Effector memory CD8-positive, alpha-beta T cell (primary cell): ENCODE data around the gene RETN.

ENCODE experiments used
- ATAC-seq: fragments of 150-1000 bp; cut with Tn5 transposase; replicated peaks from 2 replicates; pipeline ENCODE4 v1.10.0; 2021; ENCODE audit warnings: mild to moderate bottlenecking, moderate library complexity
- DNase-seq, 3 experiments: peaks; one replicate each; pipeline ENCODE4 v3.0.0; 2021
- H3K27ac Mint-ChIP-seq, 2 donors: one replicate each; pipeline ENCODE4 v1.8.0; 2022; ENCODE audit warnings: mild to moderate bottlenecking in 2 of 2, mixed read lengths in 2 of 2, moderate library complexity in 2 of 2
- H3K27me3 Mint-ChIP-seq, 2 donors: one replicate each; pipeline ENCODE4 v1.8.0; 2022; ENCODE audit warnings: mixed read lengths in 2 of 2
- H3K36me3 Mint-ChIP-seq: one replicate; pipeline ENCODE4 v1.8.0; 2022; ENCODE audit warnings: mild to moderate bottlenecking, moderate library complexity, mixed read lengths; ENCODE audit not compliant: insufficient read depth
- H3K4me1 Mint-ChIP-seq, 2 donors: one replicate each; pipeline ENCODE4 v1.8.0; 2022; ENCODE audit warnings: low read depth in 2 of 2, mixed read lengths in 2 of 2
- H3K4me3 Mint-ChIP-seq, 2 donors: one replicate each; pipeline ENCODE4 v1.8.0; 2022; ENCODE audit warnings: mild to moderate bottlenecking in 2 of 2, mixed read lengths in 2 of 2, moderate library complexity in 2 of 2
- H3K9me3 Mint-ChIP-seq, 2 donors: one replicate each; pipeline ENCODE4 v1.8.0; 2022; ENCODE audit warnings: mixed read lengths in 2 of 2

RETN gene

DNA sequence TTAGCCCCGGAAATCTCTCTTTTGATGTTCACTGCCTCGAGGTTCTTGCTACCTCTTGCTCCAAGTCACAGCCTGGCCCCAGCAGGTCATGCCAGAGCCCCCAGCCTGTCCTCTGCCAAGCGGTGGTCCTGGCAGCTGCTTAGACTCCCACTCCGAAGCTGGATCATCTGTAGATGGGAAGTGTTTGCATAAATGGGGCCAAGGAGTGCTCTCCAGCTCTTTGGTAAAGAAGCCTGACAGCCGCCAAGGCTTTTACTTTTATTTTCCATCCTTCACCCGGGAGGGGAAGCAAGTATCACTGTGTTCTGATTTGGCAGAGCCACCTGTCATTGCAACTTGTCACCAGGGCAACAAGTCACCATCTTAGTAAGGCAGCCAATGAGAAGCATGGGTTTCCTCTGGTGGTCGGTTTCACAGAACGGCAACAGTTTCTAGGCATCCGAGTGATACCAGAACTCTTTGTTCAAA lies 10.6 kb upstream of the RETN start:
- Mint-ChIP-seq H3K4me3 (peak overlapping the region; percentile 53 to 56), H3K27me3 (peaks cover 0 to 9% of the 10 kb centered on the region in 2 donors), H3K27ac (peak overlapping the region in 1 of 2 donors; percentile 46), H3K4me1 (peaks cover 5 to 6% of the 10 kb centered on the region in 2 donors), H3K9me3 (no peaks in the 10 kb centered on the region), H3K36me3 (peaks cover 7% of the 10 kb centered on the region)
- no peak for DNase-seq
- ATAC-seq: peak; percentile 76

DNA sequence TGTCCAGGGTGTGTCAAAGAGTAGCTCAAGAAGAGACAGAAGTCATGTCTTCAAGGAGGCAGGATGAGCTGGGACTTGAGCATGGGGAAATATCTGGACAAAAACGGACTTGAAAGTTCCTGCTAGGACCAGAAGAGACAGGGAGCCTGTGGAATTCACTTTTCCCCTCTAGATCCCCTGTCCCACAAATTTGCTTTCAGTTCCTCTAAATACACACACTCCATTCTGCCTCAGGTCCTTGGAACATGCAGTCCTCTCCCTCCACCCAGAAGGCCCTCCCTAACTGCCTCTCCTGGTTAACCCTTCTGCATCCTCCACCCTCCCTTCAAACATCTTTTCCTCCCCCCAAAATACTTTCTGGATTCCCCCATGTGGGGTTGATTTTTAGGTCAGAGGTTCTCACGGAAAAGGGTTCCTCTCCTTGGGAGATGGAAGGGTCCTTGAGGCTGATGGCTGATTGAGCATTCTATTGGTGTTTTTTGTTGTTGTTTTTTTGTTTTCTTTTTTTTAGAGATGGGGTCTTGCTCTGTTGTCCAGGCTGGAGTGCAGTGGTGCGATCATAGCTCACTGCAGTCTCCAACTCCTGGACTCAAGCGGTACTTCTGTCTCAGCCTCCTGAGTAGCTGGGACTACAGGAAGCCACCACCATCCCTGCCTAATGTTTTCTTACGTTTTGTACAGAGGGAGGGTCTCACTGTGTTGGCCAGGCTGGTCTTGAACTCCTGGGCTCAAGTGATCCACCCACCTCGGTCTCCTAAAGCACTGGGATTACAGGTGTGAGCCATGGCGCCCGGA lies 6.9 kb upstream of the RETN start:
- ATAC-seq: no peak
- H3K9me3 Mint-ChIP-seq: no peaks in the 10 kb centered on the region
- H3K4me1 Mint-ChIP-seq: peaks cover 4 to 5% of the 10 kb centered on the region in 2 donors
- no peak overlapping the region for H3K27ac Mint-ChIP-seq
- no peak for DNase-seq
- H3K27me3 Mint-ChIP-seq: peaks cover 14 to 23% of the 10 kb centered on the region in 2 donors
- no peak overlapping the region for H3K4me3 Mint-ChIP-seq
- H3K36me3 Mint-ChIP-seq: peaks cover 2% of the 10 kb centered on the region

DNA sequence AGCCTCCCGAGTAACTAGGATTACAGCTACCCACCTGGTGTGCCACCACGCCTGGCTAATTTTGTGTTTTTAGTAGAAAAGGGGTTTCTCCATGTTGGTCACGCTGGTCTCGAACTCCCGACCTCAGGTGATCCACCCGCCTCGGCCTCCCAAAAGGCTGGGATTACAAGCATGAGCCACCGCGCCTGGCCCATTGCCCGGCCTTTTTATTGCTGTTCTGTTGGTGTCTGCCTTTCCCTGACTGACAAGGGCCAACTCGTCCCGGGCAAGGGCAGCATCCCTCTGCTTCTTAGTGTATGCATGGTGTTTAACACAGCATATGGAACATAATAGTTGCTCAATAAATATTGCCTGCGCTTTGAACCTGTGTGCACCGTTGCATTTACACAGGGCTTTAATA lies 6.2 kb upstream of the RETN start:
- Mint-ChIP-seq H3K27ac (no peak overlapping the region), H3K4me3 (no peak overlapping the region), H3K27me3 (peaks cover 18 to 27% of the 10 kb centered on the region in 2 donors), H3K9me3 (no peaks in the 10 kb centered on the region), H3K36me3 (peaks cover 9% of the 10 kb centered on the region), H3K4me1 (peaks cover 2 to 4% of the 10 kb centered on the region in 2 donors)
- DNase-seq (no peak), ATAC-seq (no peak)

DNA sequence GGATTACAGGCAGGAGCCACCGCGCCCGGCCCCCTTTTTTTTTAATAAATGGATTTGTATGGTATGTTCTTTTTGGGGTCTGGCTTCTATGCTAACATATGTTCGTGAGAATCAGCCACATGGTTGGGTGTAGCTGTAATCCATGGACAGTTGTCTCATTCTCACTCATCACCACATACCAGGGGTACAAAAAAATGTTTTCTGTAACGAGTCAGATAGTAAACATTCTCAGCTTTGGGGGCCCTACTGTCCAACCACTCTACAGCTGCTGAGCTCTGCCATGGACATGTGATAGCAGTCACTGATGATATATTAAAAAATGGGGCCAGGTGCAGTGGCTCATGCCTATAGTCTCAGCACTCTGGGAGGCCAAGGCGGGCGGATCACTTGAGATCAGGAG lies 5.1 kb upstream of the RETN start:
- Mint-ChIP-seq H3K27me3 (peaks cover 18 to 32% of the 10 kb centered on the region in 2 donors), H3K27ac (no peak overlapping the region), H3K9me3 (no peaks in the 10 kb centered on the region), H3K4me1 (no peaks in the 10 kb centered on the region), H3K4me3 (no peak overlapping the region), H3K36me3 (peaks cover 9% of the 10 kb centered on the region)
- ATAC-seq (no peak), DNase-seq (no peak)

DNA sequence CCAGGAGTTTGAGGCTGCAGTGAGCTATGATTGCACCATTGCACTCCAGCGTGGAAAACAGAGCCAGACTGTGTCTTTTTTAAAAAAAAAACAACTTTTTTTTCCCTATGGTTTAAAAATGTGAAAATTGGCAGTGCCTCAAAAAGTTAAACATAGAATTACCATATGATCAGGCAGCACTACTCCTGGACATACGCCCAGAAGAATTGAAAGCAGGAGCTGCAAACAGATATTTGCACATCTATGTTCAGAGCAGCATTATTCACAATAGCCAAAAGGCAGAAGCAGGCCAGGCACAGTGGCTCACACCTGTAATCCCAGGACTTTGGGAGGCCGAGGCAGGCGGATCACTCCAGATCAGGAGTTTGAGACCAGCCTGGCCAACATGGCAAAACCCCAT lies 3.8 kb upstream of the RETN start:
- Mint-ChIP-seq H3K36me3 (peaks cover 7% of the 10 kb centered on the region), H3K27me3 (peaks cover 27 to 45% of the 10 kb centered on the region in 2 donors), H3K4me1 (peaks cover under 1 to 3% of the 10 kb centered on the region in 2 donors), H3K9me3 (no peaks in the 10 kb centered on the region), H3K27ac (no peak overlapping the region), H3K4me3 (no peak overlapping the region)
- DNase-seq (no peak), ATAC-seq (no peak)

DNA sequence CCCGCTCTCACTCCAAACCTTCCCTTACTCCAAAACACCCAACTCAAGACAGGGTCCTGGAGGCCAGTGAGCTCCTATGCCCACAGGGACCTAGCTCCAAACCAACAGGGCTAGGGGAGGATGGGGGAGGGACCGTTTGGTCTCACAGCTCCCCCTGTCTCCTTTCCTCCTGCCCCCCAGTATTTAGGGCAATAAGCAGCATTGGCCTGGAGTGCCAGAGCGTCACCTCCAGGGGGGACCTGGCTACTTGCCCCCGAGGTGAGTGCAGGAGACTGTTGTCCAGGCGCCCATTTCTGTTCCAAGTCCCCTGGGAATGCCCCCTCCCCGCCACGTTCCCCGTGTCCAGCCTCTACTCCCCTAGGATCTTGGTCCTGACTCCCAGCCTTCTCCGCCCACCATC lies 792 bp downstream of the RETN start:
- Mint-ChIP-seq H3K9me3 (no peaks in the 10 kb centered on the region), H3K4me3 (no peak overlapping the region), H3K27me3 (peaks cover 64 to 81% of the 10 kb centered on the region in 2 donors), H3K27ac (no peak overlapping the region), H3K4me1 (peaks cover 5 to 11% of the 10 kb centered on the region in 2 donors), H3K36me3 (peaks cover 7% of the 10 kb centered on the region)
- DNase-seq: no peak
- ATAC-seq: no peak

DNA sequence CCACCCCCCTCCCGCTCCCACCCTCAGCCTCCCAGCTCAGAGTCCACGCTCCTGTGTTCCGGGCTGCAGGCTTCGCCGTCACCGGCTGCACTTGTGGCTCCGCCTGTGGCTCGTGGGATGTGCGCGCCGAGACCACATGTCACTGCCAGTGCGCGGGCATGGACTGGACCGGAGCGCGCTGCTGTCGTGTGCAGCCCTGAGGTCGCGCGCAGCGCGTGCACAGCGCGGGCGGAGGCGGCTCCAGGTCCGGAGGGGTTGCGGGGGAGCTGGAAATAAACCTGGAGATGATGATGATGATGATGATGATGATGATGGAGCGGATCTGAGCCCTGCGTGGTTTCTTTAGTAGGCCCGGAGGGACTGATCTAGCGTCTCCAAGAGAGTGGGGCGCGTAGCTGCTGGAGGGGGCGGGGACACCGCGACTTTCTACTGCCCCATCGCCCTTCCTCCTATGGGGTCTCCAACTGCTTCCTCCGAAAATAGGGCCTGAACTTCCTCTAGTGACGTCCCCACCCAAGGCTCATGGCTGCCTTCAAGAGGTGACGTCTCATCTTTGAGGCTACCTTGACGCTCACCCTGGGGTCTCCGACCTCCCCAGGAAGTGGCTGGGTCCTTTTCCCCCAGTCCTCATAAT lies 1.4 kb downstream of the RETN start:
- no peak overlapping the region for H3K27ac Mint-ChIP-seq
- peaks cover 64 to 81% of the 10 kb centered on the region in 2 donors for H3K27me3 Mint-ChIP-seq
- H3K4me3 Mint-ChIP-seq: peak overlapping the region in 1 of 2 donors; percentile 19
- no peaks in the 10 kb centered on the region for H3K9me3 Mint-ChIP-seq
- ATAC-seq (peak; percentile 72), DNase-seq (no peak)
- H3K4me1 Mint-ChIP-seq: peaks cover 5 to 11% of the 10 kb centered on the region in 2 donors
- peaks cover 7% of the 10 kb centered on the region for H3K36me3 Mint-ChIP-seq

DNA sequence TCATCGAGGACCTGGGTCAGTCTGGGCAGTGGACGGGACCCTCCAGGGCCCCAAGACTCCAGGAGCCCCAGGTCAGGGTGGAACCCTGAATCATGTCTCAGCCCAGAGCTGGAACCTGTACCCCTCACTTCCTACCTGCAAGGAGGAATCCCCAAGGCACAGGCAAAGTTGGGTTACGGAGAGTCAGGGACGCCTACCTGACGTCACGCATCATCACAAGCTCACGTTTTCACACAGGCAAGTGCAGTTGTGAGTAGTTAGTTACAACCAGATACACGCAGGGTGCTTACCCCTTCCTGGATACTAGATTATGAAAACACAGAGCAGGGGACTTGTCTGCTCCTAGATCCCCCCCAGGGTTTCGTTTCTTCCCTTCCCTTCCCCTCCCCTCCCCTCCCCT lies 1.9 kb downstream of the RETN start:
- Mint-ChIP-seq H3K27ac (peak overlapping the region in 1 of 2 donors; percentile 44), H3K4me3 (peak overlapping the region in 1 of 2 donors; percentile 19), H3K4me1 (peaks cover 5 to 11% of the 10 kb centered on the region in 2 donors), H3K36me3 (peaks cover 7% of the 10 kb centered on the region), H3K27me3 (peaks cover 62 to 85% of the 10 kb centered on the region in 2 donors), H3K9me3 (no peaks in the 10 kb centered on the region)
- DNase-seq (no peak), ATAC-seq (peak; percentile 26)

DNA sequence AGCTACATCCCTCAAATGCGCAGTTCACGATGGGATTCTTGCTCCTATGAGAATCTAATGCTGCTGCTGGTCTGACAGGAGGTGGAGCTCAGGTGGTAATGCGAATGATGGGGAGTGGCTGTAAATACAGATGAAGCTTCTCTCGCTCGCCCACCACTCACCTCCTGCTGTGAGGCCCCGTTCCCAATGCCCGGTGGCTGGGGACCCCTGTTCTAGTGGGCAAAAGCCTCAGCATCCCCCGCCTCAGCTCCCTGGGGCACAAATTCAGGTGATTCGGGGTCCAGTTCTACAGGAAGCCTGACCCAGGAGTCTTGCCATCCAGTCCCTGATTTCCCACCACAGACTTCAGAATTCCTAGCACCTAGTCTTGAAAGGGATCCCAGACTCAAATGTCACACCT lies 3.7 kb downstream of the RETN start:
- H3K27me3 Mint-ChIP-seq: peaks cover 66 to 86% of the 10 kb centered on the region in 2 donors
- H3K9me3 Mint-ChIP-seq: no peaks in the 10 kb centered on the region
- H3K4me3 Mint-ChIP-seq: no peak overlapping the region
- ATAC-seq (no peak), DNase-seq (no peak)
- no peak overlapping the region for H3K27ac Mint-ChIP-seq
- H3K4me1 Mint-ChIP-seq: peaks cover 5 to 19% of the 10 kb centered on the region in 2 donors
- H3K36me3 Mint-ChIP-seq: peaks cover 1% of the 10 kb centered on the region

DNA sequence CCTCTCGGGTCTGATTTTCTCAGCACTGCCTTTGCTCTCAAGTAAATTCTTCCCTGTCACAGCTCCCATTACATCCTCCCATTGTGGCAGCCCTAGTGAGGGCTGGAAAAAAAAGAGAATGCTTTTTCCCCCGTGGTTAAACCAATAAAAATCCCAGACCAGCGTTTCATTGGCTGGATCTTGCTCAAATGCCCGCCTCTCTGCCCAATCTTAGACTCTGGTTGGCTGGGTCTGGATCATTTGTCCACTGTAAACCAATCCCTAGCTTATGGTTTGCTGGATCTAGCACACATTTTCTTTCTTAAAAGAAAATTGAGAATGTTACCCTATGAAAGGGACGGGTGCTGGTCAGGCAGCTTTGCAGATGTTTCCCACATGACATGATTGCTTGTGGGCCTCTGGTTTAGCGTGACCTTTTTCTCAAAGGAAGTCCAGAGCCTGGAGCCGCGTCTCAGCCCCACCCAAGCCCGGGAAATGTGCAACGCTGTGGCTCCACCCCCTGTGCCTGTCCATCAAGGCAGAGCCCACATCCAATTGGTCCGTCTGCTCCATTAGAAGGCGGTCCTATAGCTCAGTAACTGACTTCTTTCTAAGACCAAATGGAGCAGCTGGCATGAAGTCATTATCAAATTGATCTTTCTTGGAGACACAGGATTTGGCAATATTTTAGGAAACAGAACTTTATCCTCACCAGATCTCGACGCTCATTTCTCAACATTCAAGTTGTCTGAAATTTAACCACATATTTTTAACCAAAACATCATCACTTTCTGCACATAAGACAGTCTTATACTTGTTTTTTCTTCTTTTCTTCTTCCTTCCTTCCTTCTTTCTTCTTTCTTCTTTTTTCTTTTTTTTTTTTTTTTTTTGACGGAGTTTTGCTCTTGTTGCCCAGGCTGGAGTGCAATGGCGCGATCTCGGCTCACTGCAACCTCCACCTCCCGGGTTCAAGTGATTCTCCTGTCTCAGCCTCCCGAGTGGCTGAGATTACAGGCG lies 5.5 kb downstream of the RETN start:
- ATAC-seq (no peak), DNase-seq (no peak)
- Mint-ChIP-seq H3K9me3 (no peaks in the 10 kb centered on the region), H3K36me3 (peaks cover 3% of the 10 kb centered on the region), H3K27me3 (peaks cover 74 to 93% of the 10 kb centered on the region in 2 donors), H3K4me3 (no peak overlapping the region), H3K4me1 (peaks cover 10 to 28% of the 10 kb centered on the region in 2 donors), H3K27ac (no peak overlapping the region)

DNA sequence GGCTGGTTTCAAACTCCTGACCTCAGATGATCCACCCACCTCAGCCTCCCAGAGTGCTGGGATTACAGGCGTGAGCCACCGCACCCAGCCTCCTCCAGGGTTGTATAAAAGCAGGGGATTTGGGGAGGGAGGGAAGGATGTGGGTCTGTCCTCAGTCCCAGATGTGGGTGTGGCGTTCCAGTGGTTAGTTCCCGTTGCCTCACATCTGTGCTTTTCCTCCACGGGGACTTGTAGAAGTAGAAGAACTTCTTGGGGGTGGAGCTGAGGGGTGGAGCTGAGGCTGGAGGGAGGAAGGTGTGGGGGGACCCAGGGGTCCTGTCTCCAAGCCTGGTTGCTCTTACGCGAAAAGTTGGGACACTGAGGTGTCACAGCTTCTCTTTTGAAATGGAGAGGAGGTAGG lies 7.5 kb downstream of the RETN start:
- Mint-ChIP-seq H3K36me3 (peaks cover 24% of the 10 kb centered on the region), H3K4me3 (peak overlapping the region in 1 of 2 donors; percentile 43), H3K27me3 (peaks cover 57 to 77% of the 10 kb centered on the region in 2 donors), H3K27ac (no peak overlapping the region), H3K4me1 (peaks cover 17 to 31% of the 10 kb centered on the region in 2 donors), H3K9me3 (no peaks in the 10 kb centered on the region)
- DNase-seq: no peak
- ATAC-seq: no peak

DNA sequence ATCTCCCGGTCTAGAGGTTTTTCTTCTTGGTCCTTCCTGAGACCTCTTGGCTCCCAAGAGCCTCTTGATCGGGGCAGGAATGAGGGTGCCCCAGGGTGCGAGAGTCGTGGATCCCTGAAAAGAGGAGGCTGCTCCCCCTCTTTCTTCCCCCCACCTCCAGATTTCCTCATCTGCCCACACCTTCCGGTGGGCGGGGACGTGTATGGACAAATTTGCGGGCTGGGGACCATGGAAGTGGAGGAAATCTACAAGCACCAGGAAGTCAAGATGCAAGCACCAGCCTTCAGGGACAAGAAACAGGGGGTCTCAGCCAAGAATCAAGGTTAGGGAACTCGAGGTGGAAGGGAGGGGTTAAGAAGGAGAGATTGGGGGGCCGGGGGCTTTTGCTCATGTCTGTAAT lies 8.0 kb downstream of the RETN start, which contains the start of gene MCEMP1:
Gene MCEMP1 (plus strand): TSS at position 237 of the 400 bp plus-strand sequence. CDS start 31 bp downstream, at position 268.
- Mint-ChIP-seq H3K27ac (peak within 1 kb of the TSS in 1 of 2 donors; percentile 57), H3K9me3 (no peaks in the 10 kb centered on the region), H3K4me1 (peaks cover 22 to 35% of the 10 kb centered on the region in 2 donors), H3K4me3 (peak within 1 kb of the TSS in 1 of 2 donors; percentile 43), H3K36me3 (peaks cover 28% of the 10 kb centered on the region), H3K27me3 (peaks cover 52 to 72% of the 10 kb centered on the region in 2 donors)
- ATAC-seq (no peak), DNase-seq (no peak)
